Colonic mucosa (tissue), 4 donors: Measurements from ENCODE around the gene CMIP. TPM values are rescaled to one million over a fixed set of nuclear protein-coding genes. Genes with fewer than 3 reads are reported as not detected.

Experiments
- DNase-seq: peaks from one replicate; pipeline ENCODE4 v3.0.0-alpha.2; 2020
- H3K27ac ChIP-seq: fragments of 200-600 bp; one replicate; pipeline ENCODE4 v1.8.0; 2021
- H3K27me3 ChIP-seq: fragments of 200-600 bp; one replicate; pipeline ENCODE4 v1.8.0; 2021
- H3K36me3 ChIP-seq: fragments of 200-600 bp; one replicate; pipeline ENCODE4 v1.8.0; 2021
- H3K4me1 ChIP-seq: fragments of 200-600 bp; one replicate; pipeline ENCODE4 v1.8.0; 2021; ENCODE audit warnings: mild to moderate bottlenecking
- H3K4me3 ChIP-seq: fragments of 200-600 bp; one replicate; pipeline ENCODE4 v1.8.0; 2021
- H3K9ac ChIP-seq, 2 donors: one replicate each; pipeline ENCODE4 v1.7.0; 2013; ENCODE audit warnings: control low read depth in 2 of 2, low read depth in 2 of 2, low read length in 2 of 2
- H3K9me3 ChIP-seq: fragments of 200-600 bp; one replicate; pipeline ENCODE4 v1.8.0; 2021
- CTCF ChIP-seq: fragments of 200-600 bp; IDR thresholded peaks from one replicate; pipeline ENCODE4 v1.8.0; 2022; ENCODE audit warnings: antibody characterized with exemption, mild to moderate bottlenecking
- intact Hi-C: fragments of 100-400 bp; cut with DNase I; formaldehyde crosslinking; loops from one replicate; pipeline ENCODE4 v1.14.1; 2022
- total RNA-seq, 2 donors: library from RNA; stranded (reverse); fragmentation: NEBNext Ultra II Directional in 1 of 2; extraction: Animal tissue kit (Norgen Biotek cat#: 25700) in 1 of 2; gene quantifications; one replicate each; pipeline ENCODE4 v1.2.1, GENCODE V29; 2021
- donor health status: healthy.
- donor health status: DM: no; HTN: no; CAD: no.
- donor health status: DM: no; HTN: no; CAD: no.

Gene CMIP
- total RNA-seq, 2 donors from 2014 or later: 83.4 to 107 TPM

DNA sequence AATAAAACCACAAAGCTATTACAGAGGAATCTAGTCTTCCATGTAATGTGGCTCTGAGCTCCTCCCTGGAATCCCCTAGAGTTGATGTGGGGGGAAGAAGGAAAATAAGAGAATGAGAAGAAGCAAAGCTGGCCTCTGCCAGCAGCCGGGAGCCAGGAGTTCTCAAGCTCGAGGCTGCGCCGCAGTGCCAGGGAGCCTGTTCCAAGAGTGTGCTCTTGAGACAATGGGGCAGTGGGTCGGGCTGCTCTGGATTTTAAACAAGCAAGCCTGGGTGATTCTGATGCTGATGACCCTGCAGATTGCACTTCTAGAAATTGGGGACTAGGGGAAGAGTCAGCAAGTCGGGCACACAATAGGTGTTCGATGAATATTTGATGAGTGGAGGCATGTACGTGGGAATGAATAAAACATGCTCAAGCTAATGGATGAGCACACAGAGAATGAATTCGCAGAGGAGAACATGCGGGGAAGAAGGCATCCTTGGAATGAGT, 119.9 kb downstream of the CMIP start:
- no peak for TF ChIP-seq CTCF
- H3K27ac ChIP-seq: no peak overlapping the region
- no peak for DNase-seq
- intact Hi-C loops: no loop called here
- H3K9ac ChIP-seq: no peak overlapping the region
- no peak overlapping the region for H3K4me3 ChIP-seq
- no peaks in the 10 kb centered on the region for H3K36me3 ChIP-seq
- H3K27me3 ChIP-seq: no peaks in the 10 kb centered on the region
- no peaks in the 10 kb centered on the region for H3K4me1 ChIP-seq
- H3K9me3 ChIP-seq: no peaks in the 10 kb centered on the region

DNA sequence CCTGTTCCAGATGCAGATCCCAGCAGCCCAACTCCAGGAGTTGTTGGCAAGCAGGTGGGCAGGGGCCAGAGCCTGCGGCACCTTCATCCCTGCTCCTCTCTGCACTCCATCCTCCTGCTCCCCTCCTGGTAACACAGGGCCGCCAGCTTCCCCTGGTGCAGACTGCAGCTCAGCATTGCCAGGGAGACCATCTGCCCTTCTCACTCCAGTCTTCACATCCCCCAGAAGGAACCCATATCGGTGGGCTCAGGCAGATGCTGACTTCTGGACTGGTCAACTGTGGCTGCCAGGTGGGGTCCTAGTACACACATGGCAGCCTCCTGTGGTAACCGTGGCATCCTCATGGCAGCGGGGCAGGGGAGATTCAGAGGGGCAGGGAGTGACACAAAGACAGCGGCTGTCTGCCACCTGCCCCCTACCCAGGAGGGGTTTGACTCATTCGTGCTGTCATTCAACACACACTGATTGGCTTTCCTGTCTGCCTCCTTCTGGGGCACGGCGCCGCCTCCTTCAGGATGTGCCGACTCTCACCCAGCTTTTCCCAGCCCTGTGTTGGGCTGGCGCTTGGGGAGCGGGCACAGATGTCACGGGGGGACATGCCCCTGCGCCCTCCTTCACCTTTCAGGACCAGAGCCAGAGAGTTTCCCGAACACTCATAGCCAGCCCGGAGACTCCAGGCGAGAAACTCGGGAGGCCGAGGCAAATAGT, 120.9 kb downstream of the CMIP start:
- H3K9me3 ChIP-seq: no peaks in the 10 kb centered on the region
- H3K27ac ChIP-seq: no peak overlapping the region
- no peak for TF ChIP-seq CTCF
- H3K27me3 ChIP-seq: no peaks in the 10 kb centered on the region
- H3K9ac ChIP-seq: no peak overlapping the region
- H3K36me3 ChIP-seq: no peaks in the 10 kb centered on the region
- H3K4me3 ChIP-seq: no peak overlapping the region
- no peaks in the 10 kb centered on the region for H3K4me1 ChIP-seq
- intact Hi-C loops: no loop called here
- DNase-seq: no peak

- no peak overlapping the region for H3K27ac ChIP-seq
- H3K9me3 ChIP-seq: no peaks in the 10 kb centered on the region
- H3K4me3 ChIP-seq: no peak overlapping the region
- H3K9ac ChIP-seq: no peak overlapping the region
- DNase-seq: no peak
- H3K27me3 ChIP-seq: no peaks in the 10 kb centered on the region
- intact Hi-C loops: no loop called here
- H3K36me3 ChIP-seq: no peaks in the 10 kb centered on the region
- no peaks in the 10 kb centered on the region for H3K4me1 ChIP-seq
- no peak for TF ChIP-seq CTCF
Observed at GRCh38 chr16:81566086-81567007, 121.7 kb downstream of the CMIP start.

DNA sequence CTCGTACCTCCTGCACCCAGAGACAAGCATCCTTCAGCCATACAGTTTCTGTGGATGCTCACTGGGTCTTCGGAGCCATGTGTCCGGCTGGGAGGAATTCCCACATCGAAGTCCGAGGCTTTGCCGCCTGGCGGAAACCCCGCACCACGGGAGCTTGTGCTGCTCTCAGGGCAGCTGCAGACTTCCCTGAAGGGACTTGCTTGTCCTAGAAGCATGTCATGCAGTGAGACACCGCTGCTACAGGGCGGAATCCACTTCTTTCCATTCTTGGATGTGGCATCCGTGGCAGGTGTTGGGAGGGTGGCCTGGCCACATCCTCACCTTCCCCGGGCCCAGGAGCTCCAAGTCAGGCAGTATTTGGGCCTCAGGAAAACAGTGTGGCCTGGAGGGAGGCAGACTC, 122.5 kb downstream of the CMIP start:
- intact Hi-C loops: no loop called here
- H3K27ac ChIP-seq: no peak overlapping the region
- H3K27me3 ChIP-seq: no peaks in the 10 kb centered on the region
- DNase-seq: no peak
- H3K36me3 ChIP-seq: no peaks in the 10 kb centered on the region
- H3K4me3 ChIP-seq: no peak overlapping the region
- no peak for TF ChIP-seq CTCF
- no peaks in the 10 kb centered on the region for H3K4me1 ChIP-seq
- no peak overlapping the region for H3K9ac ChIP-seq
- no peaks in the 10 kb centered on the region for H3K9me3 ChIP-seq

DNA sequence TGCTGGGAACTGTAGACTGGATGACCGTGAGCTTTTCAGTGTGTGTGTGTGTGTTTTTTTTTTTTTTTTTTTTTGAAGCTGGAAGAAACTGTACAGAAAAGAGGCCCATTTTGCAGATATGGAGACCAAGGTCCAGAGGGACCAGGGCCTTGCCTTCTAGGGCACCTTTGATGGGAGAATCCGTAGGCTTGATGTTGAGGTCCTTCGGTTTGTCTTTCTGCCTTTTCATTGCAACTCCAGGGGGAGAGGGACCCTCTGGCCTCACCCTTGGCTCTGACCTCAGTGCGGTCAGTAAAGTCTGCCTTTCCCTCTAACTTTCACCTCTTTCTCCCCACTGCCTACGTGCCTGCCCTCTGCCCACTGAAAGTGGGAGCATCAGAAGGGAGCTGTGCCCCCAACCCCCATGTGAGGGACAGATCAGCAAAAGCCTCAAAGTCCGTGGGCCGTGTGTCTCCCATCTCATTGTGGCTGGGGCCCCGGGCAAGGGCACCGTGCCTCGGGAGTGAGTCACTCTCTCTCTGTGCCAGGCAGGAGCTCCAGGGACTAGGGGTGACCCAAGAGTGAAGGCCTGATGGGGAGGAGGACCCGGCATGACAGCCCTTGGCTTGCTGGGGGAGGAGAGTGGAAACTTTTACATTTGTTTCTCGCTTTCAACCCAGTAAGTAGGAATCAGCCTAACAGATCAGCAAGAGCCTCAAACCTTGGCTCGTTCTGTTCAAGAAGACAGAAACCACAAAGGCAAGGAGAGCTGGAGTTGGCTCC, 123.6 kb downstream of the CMIP start:
- H3K4me1 ChIP-seq: no peaks in the 10 kb centered on the region
- no peak for DNase-seq
- no peak overlapping the region for H3K4me3 ChIP-seq
- H3K27me3 ChIP-seq: no peaks in the 10 kb centered on the region
- TF ChIP-seq CTCF: no peak
- no peaks in the 10 kb centered on the region for H3K36me3 ChIP-seq
- H3K27ac ChIP-seq: no peak overlapping the region
- H3K9ac ChIP-seq: no peak overlapping the region
- intact Hi-C loops: no loop called here
- H3K9me3 ChIP-seq: no peaks in the 10 kb centered on the region
